Activated T-cell treated with anti-CD3 and anti-CD28 coated beads, Interleukin-2, amount 50 U/mL, for 48 hours (primary cell): ENCODE measurements around the gene METRN.

Experiments
- DNase-seq, 2 experiments: peaks; one replicate each; pipeline ENCODE4 v3.0.0-alpha.2; 2020

The METRN gene

GRCh38 chr16:693364-693763 is 21.6 kb upstream of the METRN start:
- no peak for DNase-seq

- no peak for DNase-seq
Measured at GRCh38 chr16:693766-694165, 21.2 kb upstream of the METRN start.

GRCh38 chr16:694187-694862 is 20.6 kb upstream of the METRN start:
- no peak for DNase-seq

- no peak for DNase-seq
Measured at GRCh38 chr16:694863-695354, 20.0 kb upstream of the METRN start.

- peak; percentile 77 to 85 for DNase-seq
Measured at GRCh38 chr16:695355-696089, 19.4 kb upstream of the METRN start.

GRCh38 chr16:698911-699671 is 15.8 kb upstream of the METRN start:
- DNase-seq, result no peak

- peak in 1 of 2 experiments; percentile 61 for DNase-seq
Measured at GRCh38 chr16:700684-701584, 14.0 kb upstream of the METRN start.

- no peak for DNase-seq
Measured at GRCh38 chr16:702341-702740, 12.6 kb upstream of the METRN start.

GRCh38 chr16:703406-703805 is 11.5 kb upstream of the METRN start:
- DNase-seq, result no peak

GRCh38 chr16:704047-704446 is 10.9 kb upstream of the METRN start:
- no peak for DNase-seq

GRCh38 chr16:704552-705380 is 10.2 kb upstream of the METRN start:
- no peak for DNase-seq

- DNase-seq, result no peak
Measured at GRCh38 chr16:705431-706188, 9.3 kb upstream of the METRN start, which contains the start of gene FBXL16. FBXL16 (minus strand) TSS chr16:705801; CDS start chr16:697405, 8,396 bp downstream.

- DNase-seq, result no peak
Measured at GRCh38 chr16:706189-707061, 8.5 kb upstream of the METRN start.

- DNase-seq, result no peak
Measured at GRCh38 chr16:707062-707538, 7.8 kb upstream of the METRN start.

GRCh38 chr16:708019-708418 is 6.9 kb upstream of the METRN start:
- DNase-seq, result no peak

GRCh38 chr16:708959-709358 is 6.0 kb upstream of the METRN start:
- DNase-seq, result no peak

GRCh38 chr16:709566-710499 is 5.1 kb upstream of the METRN start:
- no peak for DNase-seq

GRCh38 chr16:710500-711075 is 4.3 kb upstream of the METRN start:
- no peak for DNase-seq
